ENCODE results near the gene TMEM120A. TPM values are rescaled to one million over a fixed set of nuclear protein-coding genes. Genes with fewer than 3 reads are reported as not detected.

Gene TMEM120A
- total RNA-seq, 1 experiment from 2014 or later: 18.9 TPM

GRCh38 chr7:75937958-75938786, 56.2 kb downstream of the TMEM120A start:
- no TSS peak for BruUV-seq (replicated peaks)
- H3K27ac ChIP-seq (ENCODE audit: low read depth, low read length, poor library complexity, severe bottlenecking): no peak overlapping the region
- H3K4me3 ChIP-seq (ENCODE audit: low read depth, low read length, poor library complexity, severe bottlenecking): no peak overlapping the region
- intact Hi-C loops (cut with micrococcal nuclease; ENCODE audit: unreplicated experiment): no loop called here
- POLR2A ChIA-PET (ENCODE audit: low non-redundant PET): no interaction called here
- H3K36me3 ChIP-seq (ENCODE audit: insufficient read depth, low read length, poor library complexity, severe bottlenecking): no peaks in the 10 kb centered on the region
- H3K27me3 ChIP-seq (replicated peaks; ENCODE audit: insufficient read depth, low read depth, low read length, poor library complexity): no peaks in the 10 kb centered on the region
- no peaks in the 10 kb centered on the region for H3K9me3 ChIP-seq (ENCODE audit: low read depth, low read length, poor library complexity, severe bottlenecking)
- peak; percentile 23 for DNase-seq (ENCODE audit: low spot score)
- CTCF ChIA-PET: interaction anchor here (0.6 to 0.8 kb wide), 2 partner anchors 37 to 48 kb away, joined by 3 to 4 read pairs; no protein-coding TSS in a partner anchor
- H3K4me1 ChIP-seq (ENCODE audit: insufficient read depth, low read length, poor library complexity, severe bottlenecking): peaks cover 4% of the 10 kb centered on the region
- TF ChIP-seq CTCF (conservative IDR thresholded peaks at IDR 0.05; ENCODE audit: low read depth, low read length) (no peak), EZH2 (IDR thresholded peaks at IDR 0.05; ENCODE audit: borderline replicate concordance, low read depth, low read length, poor library complexity, severe bottlenecking) (no peak)

Other genes with a start within 250 kb of the TMEM120A start
- 0.84 TPM in 1 of 2 replicates, not detected in the other for gene CCL26, start 222.4 kb downstream of the TMEM120A start, total RNA-seq (2021)
- not detected in 2 replicates for gene CCL24, start 180.8 kb downstream of the TMEM120A start, total RNA-seq (2021)
- 86.5 and 89.4 TPM in 2 replicates for gene RHBDD2, start 115.6 kb downstream of the TMEM120A start, total RNA-seq (2021)
- gene POR, start 79.4 kb downstream of the TMEM120A start, total RNA-seq (2021): 99.3 and 104 TPM in 2 replicates
- 36.3 and 40.3 TPM in 2 replicates for gene STYXL1, start 53.4 kb upstream of the TMEM120A start, total RNA-seq (2021)
- gene MDH2, start 53.5 kb upstream of the TMEM120A start, total RNA-seq (2021): 316 and 343 TPM in 2 replicates
- 1.7 and 1.8 TPM in 2 replicates for gene SRRM3, start 207.3 kb upstream of the TMEM120A start, total RNA-seq (2021)

Data from A673 (cell line).